ENCODE results near the gene TBC1D9. TPM values are rescaled to one million over a fixed set of nuclear protein-coding genes. Genes with fewer than 3 reads are reported as not detected.

TBC1D9 gene
- total and polyA plus RNA-seq, 11 donors = 4.6 to 26.5 (median 13.3) TPM

GRCh38 chr4:140703463-140703862 is 52.7 kb downstream of the TBC1D9 start:
- H3K27ac ChIP-seq = no peak overlapping the region
- peaks cover 0 to 28% (median 8%) of the 10 kb centered on the region in 9 donors for H3K36me3 ChIP-seq
- peaks cover 0 to 42% (median 20%) of the 10 kb centered on the region in 12 donors for H3K4me1 ChIP-seq
- no peak overlapping the region for H3K4me3 ChIP-seq
- no peak for TF ChIP-seq POLR2A (IDR thresholded peaks at IDR 0.05)
- TF ChIP-seq CTCF (IDR thresholded peaks at IDR 0.05) = no peak
- intact Hi-C loops (cut with DNase I) = no loop called here
- no peaks in the 10 kb centered on the region for H3K27me3 ChIP-seq
- WGBS, 4 donors = 67 to 81% (median 78%) methylated on average over 2 of the region's 2 CpGs
- H3K9me3 ChIP-seq = no peaks in the 10 kb centered on the region
- no peak for DNase-seq
- ATAC-seq = no peak

- intact Hi-C loops (cut with DNase I) = no loop called here
- Histone ChIP-seq H3K27ac (peak overlapping the region in 1 of 12 donors; percentile 5), H3K4me3 (no peak overlapping the region), H3K27me3 (no peaks in the 10 kb centered on the region), H3K4me1 (peaks cover 0 to 41% (median 17%) of the 10 kb centered on the region in 12 donors), H3K9me3 (no peaks in the 10 kb centered on the region), H3K36me3 (peaks cover 0 to 34% (median 9%) of the 10 kb centered on the region in 9 donors)
- ATAC-seq = peak in 2 of 4 donors; percentile 49 to 50
- TF ChIP-seq POLR2A (IDR thresholded peaks at IDR 0.05) (no peak), CTCF (IDR thresholded peaks at IDR 0.05) (no peak)
- no peak for DNase-seq
- 62 to 75% (median 73%) methylated on average over 6 of the region's 6 CpGs for WGBS, 4 donors
Measured at GRCh38 chr4:140702096-140702757, 54.0 kb downstream of the TBC1D9 start.

GRCh38 chr4:140701071-140701470 is 55.1 kb downstream of the TBC1D9 start:
- peak in 1 of 4 donors; percentile 36 for ATAC-seq
- TF ChIP-seq CTCF (IDR thresholded peaks at IDR 0.05) = no peak
- no peak for TF ChIP-seq POLR2A (IDR thresholded peaks at IDR 0.05)

GRCh38 chr4:140697709-140698560 is 58.2 kb downstream of the TBC1D9 start:
- WGBS, 4 donors = 73 to 88% (median 80%) methylated on average over 16 of the region's 16 CpGs
- no peaks in the 10 kb centered on the region for H3K27me3 ChIP-seq
- no peaks in the 10 kb centered on the region for H3K9me3 ChIP-seq
- no peak overlapping the region for H3K4me3 ChIP-seq
- peaks cover 0 to 37% (median 15%) of the 10 kb centered on the region in 12 donors for H3K4me1 ChIP-seq
- TF ChIP-seq POLR2A (IDR thresholded peaks at IDR 0.05) (no peak), CTCF (IDR thresholded peaks at IDR 0.05) (no peak)
- DNase-seq = no peak
- ATAC-seq = no peak
- H3K27ac ChIP-seq = no peak overlapping the region
- intact Hi-C loops (cut with DNase I) = loop anchor here in 3 of 10 donors (5.0 to 10.0 kb wide), 2 partner anchors 57 to 59 kb away; partner anchors contain the start of gene TBC1D9 (in 3 of the 3)
- peaks cover 0 to 38% (median 9%) of the 10 kb centered on the region in 9 donors for H3K36me3 ChIP-seq

More at GRCh38 chr4:140701071-140701470, 55.1 kb downstream of the TBC1D9 start:
- intact Hi-C loops (cut with DNase I) = no loop called here
- Histone ChIP-seq H3K4me3 (no peak overlapping the region), H3K4me1 (peaks cover 0 to 30% (median 15%) of the 10 kb centered on the region in 12 donors), H3K9me3 (no peaks in the 10 kb centered on the region), H3K27ac (no peak overlapping the region), H3K27me3 (no peaks in the 10 kb centered on the region), H3K36me3 (peaks cover 0 to 38% (median 9%) of the 10 kb centered on the region in 9 donors)
- WGBS, 4 donors = 75 to 86% (median 84%) methylated on average over 6 of the region's 6 CpGs
- no peak for DNase-seq
